ENCODE measurements around the gene RAB17.

Gene RAB17

GRCh38 chr2:237625777-237626176 is 35.2 kb upstream of the RAB17 start:
- no peaks in the 10 kb centered on the region; the same call in 1 of the 2 replicates for H3K27me3 ChIP-seq (replicated peaks; ENCODE audit: control insufficient read depth, insufficient read depth, low read length)

GRCh38 chr2:237625216-237625705 is 34.7 kb upstream of the RAB17 start:
- Histone ChIP-seq H3K36me3 (ENCODE audit: control insufficient read depth, insufficient read depth, low read length) (no peaks in the 10 kb centered on the region), H3K4me3 (replicated peaks; ENCODE audit: low read depth, low read length) (no peak overlapping the region), H3K27me3 (replicated peaks; ENCODE audit: control insufficient read depth, insufficient read depth, low read length) (no peaks in the 10 kb centered on the region; the same call in 1 of the 2 replicates)
- TF ChIP-seq, protein P1, sequence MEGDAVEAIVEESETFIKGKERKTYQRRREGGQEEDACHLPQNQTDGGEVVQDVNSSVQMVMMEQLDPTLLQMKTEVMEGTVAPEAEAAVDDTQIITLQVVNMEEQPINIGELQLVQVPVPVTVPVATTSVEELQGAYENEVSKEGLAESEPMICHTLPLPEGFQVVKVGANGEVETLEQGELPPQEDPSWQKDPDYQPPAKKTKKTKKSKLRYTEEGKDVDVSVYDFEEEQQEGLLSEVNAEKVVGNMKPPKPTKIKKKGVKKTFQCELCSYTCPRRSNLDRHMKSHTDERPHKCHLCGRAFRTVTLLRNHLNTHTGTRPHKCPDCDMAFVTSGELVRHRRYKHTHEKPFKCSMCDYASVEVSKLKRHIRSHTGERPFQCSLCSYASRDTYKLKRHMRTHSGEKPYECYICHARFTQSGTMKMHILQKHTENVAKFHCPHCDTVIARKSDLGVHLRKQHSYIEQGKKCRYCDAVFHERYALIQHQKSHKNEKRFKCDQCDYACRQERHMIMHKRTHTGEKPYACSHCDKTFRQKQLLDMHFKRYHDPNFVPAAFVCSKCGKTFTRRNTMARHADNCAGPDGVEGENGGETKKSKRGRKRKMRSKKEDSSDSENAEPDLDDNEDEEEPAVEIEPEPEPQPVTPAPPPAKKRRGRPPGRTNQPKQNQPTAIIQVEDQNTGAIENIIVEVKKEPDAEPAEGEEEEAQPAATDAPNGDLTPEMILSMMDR (IDR thresholded peaks at IDR 0.05; ENCODE audit: insufficient read depth, low read length, poor library complexity, severe bottlenecking), result no peak
- DNase-seq (ENCODE audit: extremely low read depth, insufficient read length), result no peak

More at GRCh38 chr2:237625777-237626176, 35.2 kb upstream of the RAB17 start:
- TF ChIP-seq, protein P1 (IDR thresholded peaks at IDR 0.05; ENCODE audit: insufficient read depth, low read length, poor library complexity, severe bottlenecking), result no peak
- no peak for DNase-seq (ENCODE audit: extremely low read depth, insufficient read length)
- no peaks in the 10 kb centered on the region for H3K36me3 ChIP-seq (ENCODE audit: control insufficient read depth, insufficient read depth, low read length)
- H3K4me3 ChIP-seq (replicated peaks; ENCODE audit: low read depth, low read length), result no peak overlapping the region

DNA sequence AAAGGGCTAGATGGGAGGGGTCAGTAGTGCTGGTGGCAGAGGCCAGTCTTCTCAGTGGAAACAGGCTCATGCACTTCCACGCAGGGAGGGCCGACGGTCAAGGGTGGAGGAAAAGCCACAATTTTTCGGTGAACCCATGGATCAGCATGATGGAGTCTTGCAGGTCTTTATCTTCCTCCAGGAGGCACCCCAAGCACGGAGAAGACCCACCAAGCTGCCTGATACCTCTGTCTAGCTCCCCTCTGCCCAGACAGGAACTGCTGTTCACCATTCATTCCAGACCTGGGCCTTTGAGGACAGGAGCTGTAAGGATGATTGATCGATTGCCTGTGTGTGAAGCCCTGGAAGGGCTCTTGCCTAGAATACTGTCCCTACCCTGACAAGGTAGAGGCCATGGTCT is 34.0 kb upstream of the RAB17 start:
- no peaks in the 10 kb centered on the region; the same call in 1 of the 2 replicates for H3K27me3 ChIP-seq (replicated peaks; ENCODE audit: control insufficient read depth, insufficient read depth, low read length)

DNA sequence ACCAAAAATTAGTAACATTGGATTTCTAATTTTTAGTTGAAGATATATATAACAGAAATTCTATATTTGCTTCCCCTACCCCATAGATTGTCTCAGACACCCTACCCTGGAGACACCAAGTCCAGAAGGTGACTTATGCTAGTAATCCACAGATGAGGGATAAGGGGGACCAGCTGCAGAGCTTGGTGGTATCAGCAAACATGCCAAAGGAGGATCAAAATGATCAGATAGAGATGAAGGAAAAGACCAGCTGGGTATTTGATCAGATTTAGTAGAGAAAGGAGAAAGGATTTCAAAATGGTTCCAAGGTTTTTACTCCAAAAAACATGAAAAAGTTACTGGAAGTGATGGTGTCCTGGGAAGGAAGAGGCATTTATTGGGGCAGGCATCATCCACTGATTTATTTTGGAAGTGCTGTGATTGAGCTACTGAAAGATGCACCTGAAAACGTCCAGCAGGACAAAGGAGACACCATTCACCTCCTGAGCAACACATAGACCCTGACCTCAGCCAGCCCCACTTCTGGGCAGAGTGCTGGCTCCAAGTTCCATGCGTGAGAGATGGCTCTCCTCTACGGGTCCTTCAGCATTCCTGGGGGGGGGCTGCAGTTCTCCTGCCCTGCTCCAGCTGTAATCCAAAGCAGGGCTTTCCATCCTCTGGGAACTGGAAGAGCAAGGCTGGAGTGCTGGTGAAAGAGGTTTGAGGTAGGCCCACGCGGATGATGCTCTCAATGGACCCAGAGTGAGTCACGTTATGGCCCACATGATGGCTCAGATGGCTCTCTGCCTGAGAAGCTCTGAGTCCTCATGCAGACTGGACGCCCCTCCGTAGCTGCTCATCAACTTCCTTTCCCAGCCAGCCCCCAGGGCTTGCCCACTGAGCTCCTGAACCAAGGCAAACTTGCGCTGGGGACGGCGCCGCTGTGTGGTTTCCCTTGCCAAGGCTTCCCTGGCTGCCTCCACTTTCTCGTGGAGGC is 33.2 kb upstream of the RAB17 start:
- no peaks in the 10 kb centered on the region; the same call in 1 of the 2 replicates for H3K27me3 ChIP-seq (replicated peaks; ENCODE audit: control insufficient read depth, insufficient read depth, low read length)
- H3K36me3 ChIP-seq (ENCODE audit: control insufficient read depth, insufficient read depth, low read length), result no peaks in the 10 kb centered on the region
- no peak for DNase-seq (ENCODE audit: extremely low read depth, insufficient read length)
- TF ChIP-seq, protein P1 (IDR thresholded peaks at IDR 0.05; ENCODE audit: insufficient read depth, low read length, poor library complexity, severe bottlenecking), result no peak
- H3K4me3 ChIP-seq (replicated peaks; ENCODE audit: low read depth, low read length), result no peak overlapping the region

More for the DNA sequence above, 34.0 kb upstream of the RAB17 start:
- TF ChIP-seq, protein P1 (IDR thresholded peaks at IDR 0.05; ENCODE audit: insufficient read depth, low read length, poor library complexity, severe bottlenecking), result peak; percentile 34
- DNase-seq (ENCODE audit: extremely low read depth, insufficient read length), result no peak
- Histone ChIP-seq H3K4me3 (replicated peaks; ENCODE audit: low read depth, low read length) (no peak overlapping the region), H3K36me3 (ENCODE audit: control insufficient read depth, insufficient read depth, low read length) (no peaks in the 10 kb centered on the region)

GRCh38 chr2:237618449-237618848 is 27.9 kb upstream of the RAB17 start:
- Histone ChIP-seq H3K36me3 (ENCODE audit: control insufficient read depth, insufficient read depth, low read length) (no peaks in the 10 kb centered on the region), H3K27me3 (replicated peaks; ENCODE audit: control insufficient read depth, insufficient read depth, low read length) (no peaks in the 10 kb centered on the region; the same call in 1 of the 2 replicates), H3K4me3 (replicated peaks; ENCODE audit: low read depth, low read length) (no peak overlapping the region)
- TF ChIP-seq, protein P1 (IDR thresholded peaks at IDR 0.05; ENCODE audit: insufficient read depth, low read length, poor library complexity, severe bottlenecking), result no peak
- DNase-seq (ENCODE audit: extremely low read depth, insufficient read length), result no peak

All from GM06990 (cell line).